Activated T-cell treated with anti-CD3 and anti-CD28 coated beads, Interleukin-2, amount 50 U/mL, for 24 hours (primary cell): ENCODE results near the gene SPDEF.

Source experiments
- DNase-seq: peaks from one replicate; pipeline ENCODE4 v3.0.0-alpha.2; 2020
- H3K27ac Mint-ChIP-seq: 2 replicates; pipeline ENCODE4 v1.8.0; 2020; ENCODE audit warnings: mild to moderate bottlenecking, mixed read lengths
- H3K27me3 Mint-ChIP-seq: 2 replicates; pipeline ENCODE4 v1.8.0; 2020; ENCODE audit warnings: mixed read lengths
- H3K36me3 Mint-ChIP-seq: 2 replicates; pipeline ENCODE4 v1.8.0; 2020; ENCODE audit warnings: low read depth, mixed read lengths
- H3K4me1 Mint-ChIP-seq: 2 replicates; pipeline ENCODE4 v1.8.0; 2020; ENCODE audit warnings: low read depth, mixed read lengths
- H3K4me3 Mint-ChIP-seq: 2 replicates; pipeline ENCODE4 v1.8.0; 2020; ENCODE audit warnings: mild to moderate bottlenecking, moderate library complexity, mixed read lengths
- H3K9me3 Mint-ChIP-seq: 2 replicates; pipeline ENCODE4 v1.8.0; 2020; ENCODE audit warnings: mixed read lengths

The SPDEF gene

GRCh38 chr6:34525431-34526175 lies 30.5 kb downstream of the SPDEF start:
- H3K4me1 Mint-ChIP-seq, result peaks cover 7% of the 10 kb centered on the region
- H3K27me3 Mint-ChIP-seq, result no peaks in the 10 kb centered on the region
- no peaks in the 10 kb centered on the region for H3K9me3 Mint-ChIP-seq
- no peak for DNase-seq
- H3K4me3 Mint-ChIP-seq, result no peak overlapping the region
- no peaks in the 10 kb centered on the region for H3K36me3 Mint-ChIP-seq
- no peak overlapping the region for H3K27ac Mint-ChIP-seq

GRCh38 chr6:34524971-34525370 lies 31.2 kb downstream of the SPDEF start:
- Mint-ChIP-seq H3K27ac (no peak overlapping the region), H3K4me1 (peaks cover 7% of the 10 kb centered on the region), H3K36me3 (no peaks in the 10 kb centered on the region), H3K27me3 (no peaks in the 10 kb centered on the region), H3K9me3 (no peaks in the 10 kb centered on the region), H3K4me3 (no peak overlapping the region)
- DNase-seq, result no peak

- Mint-ChIP-seq H3K36me3 (no peaks in the 10 kb centered on the region), H3K27ac (no peak overlapping the region), H3K4me3 (no peak overlapping the region), H3K27me3 (no peaks in the 10 kb centered on the region), H3K4me1 (peaks cover 7% of the 10 kb centered on the region), H3K9me3 (no peaks in the 10 kb centered on the region)
- DNase-seq, result no peak
These were observed 31.6 kb downstream of the SPDEF start for GRCh38 chr6:34524499-34524898.

GRCh38 chr6:34523441-34524206 lies 32.5 kb downstream of the SPDEF start:
- Mint-ChIP-seq H3K4me1 (peaks cover 7% of the 10 kb centered on the region), H3K27ac (no peak overlapping the region), H3K4me3 (no peak overlapping the region), H3K27me3 (no peaks in the 10 kb centered on the region), H3K9me3 (no peaks in the 10 kb centered on the region), H3K36me3 (no peaks in the 10 kb centered on the region)
- DNase-seq, result no peak

GRCh38 chr6:34522761-34523160 lies 33.4 kb downstream of the SPDEF start:
- H3K4me1 Mint-ChIP-seq, result peaks cover 6% of the 10 kb centered on the region
- H3K27ac Mint-ChIP-seq, result no peak overlapping the region

GRCh38 chr6:34521463-34522285 lies 34.5 kb downstream of the SPDEF start:
- no peak for DNase-seq
- H3K27me3 Mint-ChIP-seq, result no peaks in the 10 kb centered on the region
- no peaks in the 10 kb centered on the region for H3K4me1 Mint-ChIP-seq
- no peak overlapping the region for H3K4me3 Mint-ChIP-seq
- no peaks in the 10 kb centered on the region for H3K36me3 Mint-ChIP-seq
- no peak overlapping the region for H3K27ac Mint-ChIP-seq
- H3K9me3 Mint-ChIP-seq, result no peaks in the 10 kb centered on the region

More at GRCh38 chr6:34522761-34523160, 33.4 kb downstream of the SPDEF start:
- H3K9me3 Mint-ChIP-seq, result no peaks in the 10 kb centered on the region
- no peaks in the 10 kb centered on the region for H3K36me3 Mint-ChIP-seq
- H3K27me3 Mint-ChIP-seq, result no peaks in the 10 kb centered on the region
- H3K4me3 Mint-ChIP-seq, result no peak overlapping the region
- no peak for DNase-seq

- Mint-ChIP-seq H3K4me1 (no peaks in the 10 kb centered on the region), H3K27me3 (no peaks in the 10 kb centered on the region), H3K27ac (no peak overlapping the region), H3K9me3 (no peaks in the 10 kb centered on the region), H3K36me3 (no peaks in the 10 kb centered on the region), H3K4me3 (no peak overlapping the region)
- no peak for DNase-seq
These were observed 35.3 kb downstream of the SPDEF start for GRCh38 chr6:34520645-34521462.

GRCh38 chr6:34519971-34520644 lies 36.0 kb downstream of the SPDEF start:
- no peaks in the 10 kb centered on the region for H3K36me3 Mint-ChIP-seq
- no peaks in the 10 kb centered on the region for H3K27me3 Mint-ChIP-seq
- H3K27ac Mint-ChIP-seq, result no peak overlapping the region
- H3K4me1 Mint-ChIP-seq, result no peaks in the 10 kb centered on the region
- no peak overlapping the region for H3K4me3 Mint-ChIP-seq
- H3K9me3 Mint-ChIP-seq, result no peaks in the 10 kb centered on the region
- DNase-seq, result no peak

GRCh38 chr6:34518669-34519365 lies 37.3 kb downstream of the SPDEF start:
- Mint-ChIP-seq H3K4me1 (no peaks in the 10 kb centered on the region), H3K27ac (no peak overlapping the region), H3K36me3 (no peaks in the 10 kb centered on the region), H3K9me3 (no peaks in the 10 kb centered on the region), H3K4me3 (no peak overlapping the region), H3K27me3 (no peaks in the 10 kb centered on the region)
- DNase-seq, result no peak

- Mint-ChIP-seq H3K36me3 (no peaks in the 10 kb centered on the region), H3K4me1 (no peaks in the 10 kb centered on the region), H3K27ac (no peak overlapping the region), H3K4me3 (no peak overlapping the region), H3K9me3 (no peaks in the 10 kb centered on the region), H3K27me3 (no peaks in the 10 kb centered on the region)
- no peak for DNase-seq
These were observed 38.2 kb downstream of the SPDEF start for GRCh38 chr6:34517966-34518365.

GRCh38 chr6:34517461-34517881 lies 38.7 kb downstream of the SPDEF start:
- H3K27me3 Mint-ChIP-seq, result no peaks in the 10 kb centered on the region
- DNase-seq, result no peak
- no peaks in the 10 kb centered on the region for H3K9me3 Mint-ChIP-seq
- no peaks in the 10 kb centered on the region for H3K4me1 Mint-ChIP-seq
- no peak overlapping the region for H3K27ac Mint-ChIP-seq
- H3K36me3 Mint-ChIP-seq, result no peaks in the 10 kb centered on the region
- H3K4me3 Mint-ChIP-seq, result no peak overlapping the region

- no peak overlapping the region for H3K27ac Mint-ChIP-seq
- no peaks in the 10 kb centered on the region for H3K4me1 Mint-ChIP-seq
- no peak for DNase-seq
- H3K27me3 Mint-ChIP-seq, result no peaks in the 10 kb centered on the region
- H3K9me3 Mint-ChIP-seq, result no peaks in the 10 kb centered on the region
- no peaks in the 10 kb centered on the region for H3K36me3 Mint-ChIP-seq
- no peak overlapping the region for H3K4me3 Mint-ChIP-seq
These were observed 39.5 kb downstream of the SPDEF start for GRCh38 chr6:34516391-34517324.
